Sigmoid colon (tissue), 7 donors: Measurements from ENCODE around the gene ABCA2. TPM values are rescaled to one million over a fixed set of nuclear protein-coding genes. Genes with fewer than 3 reads are reported as not detected.

Experiments
- DNase-seq: peaks from one replicate; pipeline ENCODE4 v3.0.0-alpha.2; 2019
- H3K27ac ChIP-seq, 4 donors: fragments of 200-600 bp; sonication (generic); one replicate each; pipeline ENCODE4 v1.5.1; 2016 to 2019; ENCODE audit warnings: mild to moderate bottlenecking in 1 of 4
- H3K27me3 ChIP-seq, 3 donors: fragments of 200-600 bp; sonication (generic); one replicate each; pipeline ENCODE4 v1.5.1; 2019; ENCODE audit warnings: mild to moderate bottlenecking in 1 of 3
- H3K36me3 ChIP-seq, 4 donors: fragments of 200-600 bp; sonication (generic); one replicate each; pipeline ENCODE4 v1.5.1; 2016 to 2019
- H3K4me1 ChIP-seq, 4 donors: fragments of 200-600 bp; sonication (generic); one replicate each; pipeline ENCODE4 v1.5.1; 2017 to 2019
- H3K4me3 ChIP-seq, 4 donors: fragments of 200-600 bp; sonication (generic); one replicate each; pipeline ENCODE4 v1.5.1; 2017 to 2019; ENCODE audit warnings: mild to moderate bottlenecking in 2 of 4, moderate library complexity in 1 of 4
- H3K9me3 ChIP-seq, 4 donors: fragments of 200-600 bp in 3 of 4; sonication (generic) in 3 of 4; one replicate each; pipeline versions ENCODE4 v1.5.1 to v1.6.1; 2013 to 2019
- EP300 ChIP-seq, 4 donors: sonication (generic); formaldehyde crosslinking; IDR thresholded peaks; one replicate each; pipeline ENCODE4 v1.6.1; 2017; ENCODE audit warnings: antibody characterized with exemption in 4 of 4
- POLR2A ChIP-seq, 2 donors: fragments of 450-650 bp; IDR thresholded peaks; one replicate each; pipeline ENCODE4 v1.6.1; 2016; ENCODE audit warnings: antibody characterized with exemption in 2 of 2, mild to moderate bottlenecking in 2 of 2, moderate library complexity in 2 of 2
- POLR2AphosphoS5 ChIP-seq, 4 donors: sonication (generic); formaldehyde crosslinking; IDR thresholded peaks; one replicate each; pipeline ENCODE4 v1.6.1; 2017; ENCODE audit warnings: antibody characterized with exemption in 4 of 4
- WGBS, 2 donors: extraction: QIAGEN DNeasy Blood & Tissue Kit; methylation state at CpG; one replicate each; pipeline ENCODE4 v1.1.7; 2013; 5-methylcytosine and 5-hydroxymethylcytosine counted together
- intact Hi-C: fragments of 100-400 bp; cut with DNase I; formaldehyde crosslinking; loops from one replicate; pipeline ENCODE4 v1.15.1; 2023
- polyA plus RNA-seq, 3 donors: library from polyadenylated mRNA; stranded (reverse); fragments of 200-250 nt; gene quantifications; one replicate each; pipeline ENCODE4 v1.2.3, GENCODE V29; 2013
- total RNA-seq, 4 donors: library from RNA; depleted of rRNA; stranded (reverse); fragments of >200 nt; gene quantifications; one replicate each; pipeline ENCODE4 v1.1.0, GENCODE V29; 2016
- TF ChIP-seq, protein P1 (sequence below), 4 experiments: fragments of 450-650 bp in 3 of 4; fragments of 200-600 bp in 1 of 4; IDR thresholded peaks; one replicate each; pipeline ENCODE4 v1.5.1; 2016 to 2019; ENCODE audit warnings: antibody characterized with exemption in 4 of 4, mild to moderate bottlenecking in 3 of 4, moderate library complexity in 2 of 4
- donor health status: healthy with polysubstance abuse.
- donor health status: Bipolar disorder and iron deficiency.
- donor health status: healthy.

ABCA2 gene
- total and polyA plus RNA-seq, 7 donors, result 6.0 to 28.6 (median 12.5) TPM

DNA sequence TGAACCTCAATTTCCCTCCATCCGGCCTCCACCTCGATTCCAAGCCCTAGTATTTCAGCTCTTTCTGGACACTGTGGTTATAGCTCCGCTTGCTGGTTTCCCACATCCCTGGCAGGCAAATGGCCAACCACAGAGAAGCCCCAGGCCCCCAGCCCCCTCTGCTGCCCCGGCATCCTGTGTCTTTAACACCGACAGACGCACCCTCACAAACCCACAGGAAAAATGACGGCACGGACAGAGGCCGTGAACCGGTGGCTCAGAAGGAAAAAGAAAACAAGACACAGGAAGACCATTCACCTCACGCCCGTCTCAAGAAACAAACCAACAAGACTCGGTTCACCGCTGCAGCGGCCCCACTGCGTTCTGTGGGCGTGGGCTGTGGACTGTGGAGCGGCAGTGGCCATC is 30.2 kb downstream of the ABCA2 start:
- WGBS, 2 donors, result 50 to 58% methylated on average over 18 of the region's 18 CpGs
- H3K4me1 ChIP-seq, result peaks cover 0 to 30% (median 28%) of the 10 kb centered on the region in 4 donors
- H3K27ac ChIP-seq, result no peak overlapping the region
- intact Hi-C loops, result loop anchor here (2.0 kb wide), 1 partner anchor 29 kb away; no protein-coding TSS in a partner anchor
- peaks cover 0 to 5% (median 3%) of the 10 kb centered on the region in 4 donors for H3K36me3 ChIP-seq
- no peak overlapping the region for H3K4me3 ChIP-seq
- H3K9me3 ChIP-seq, result no peaks in the 10 kb centered on the region
- peaks cover 26 to 58% (median 44%) of the 10 kb centered on the region in 3 donors for H3K27me3 ChIP-seq
- no peak for DNase-seq
- TF ChIP-seq, protein P1, sequence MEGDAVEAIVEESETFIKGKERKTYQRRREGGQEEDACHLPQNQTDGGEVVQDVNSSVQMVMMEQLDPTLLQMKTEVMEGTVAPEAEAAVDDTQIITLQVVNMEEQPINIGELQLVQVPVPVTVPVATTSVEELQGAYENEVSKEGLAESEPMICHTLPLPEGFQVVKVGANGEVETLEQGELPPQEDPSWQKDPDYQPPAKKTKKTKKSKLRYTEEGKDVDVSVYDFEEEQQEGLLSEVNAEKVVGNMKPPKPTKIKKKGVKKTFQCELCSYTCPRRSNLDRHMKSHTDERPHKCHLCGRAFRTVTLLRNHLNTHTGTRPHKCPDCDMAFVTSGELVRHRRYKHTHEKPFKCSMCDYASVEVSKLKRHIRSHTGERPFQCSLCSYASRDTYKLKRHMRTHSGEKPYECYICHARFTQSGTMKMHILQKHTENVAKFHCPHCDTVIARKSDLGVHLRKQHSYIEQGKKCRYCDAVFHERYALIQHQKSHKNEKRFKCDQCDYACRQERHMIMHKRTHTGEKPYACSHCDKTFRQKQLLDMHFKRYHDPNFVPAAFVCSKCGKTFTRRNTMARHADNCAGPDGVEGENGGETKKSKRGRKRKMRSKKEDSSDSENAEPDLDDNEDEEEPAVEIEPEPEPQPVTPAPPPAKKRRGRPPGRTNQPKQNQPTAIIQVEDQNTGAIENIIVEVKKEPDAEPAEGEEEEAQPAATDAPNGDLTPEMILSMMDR (IDR thresholded peaks at IDR 0.05), result no peak

DNA sequence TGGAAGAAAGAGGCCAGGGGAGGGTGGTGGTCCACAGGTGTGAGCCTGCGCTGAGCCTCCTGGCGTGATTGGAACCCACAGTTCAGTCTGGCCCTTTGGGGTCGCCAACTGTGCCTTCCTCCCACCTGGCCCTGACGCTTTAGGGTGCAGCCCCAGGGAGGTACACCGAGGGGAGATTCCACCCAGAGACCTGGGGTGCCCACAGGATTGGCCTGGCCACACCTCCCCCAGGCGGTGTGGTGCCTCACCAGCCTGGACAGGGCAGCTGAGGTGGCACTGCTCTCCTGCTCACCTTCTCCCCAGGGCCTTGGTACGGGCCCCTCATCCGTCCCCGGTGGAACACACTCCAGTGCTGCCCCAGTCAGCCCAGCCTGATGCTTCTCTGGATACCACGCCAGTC is 30.7 kb downstream of the ABCA2 start:
- Histone ChIP-seq H3K9me3 (no peaks in the 10 kb centered on the region), H3K27me3 (peaks cover 26 to 58% (median 44%) of the 10 kb centered on the region in 3 donors), H3K4me1 (peaks cover 0 to 34% (median 32%) of the 10 kb centered on the region in 4 donors), H3K4me3 (no peak overlapping the region), H3K27ac (no peak overlapping the region), H3K36me3 (peaks cover 0 to 5% (median 3%) of the 10 kb centered on the region in 4 donors)
- TF ChIP-seq, protein P1 (IDR thresholded peaks at IDR 0.05), result no peak
- no peak for TF ChIP-seq POLR2AphosphoS5 (IDR thresholded peaks at IDR 0.05)
- no peak for TF ChIP-seq POLR2A (IDR thresholded peaks at IDR 0.05)
- TF ChIP-seq EP300 (IDR thresholded peaks at IDR 0.05), result no peak
- 48 to 69% methylated on average over 10 of the region's 10 CpGs for WGBS, 2 donors
- DNase-seq, result no peak
- intact Hi-C loops, result loop anchor here (2.0 kb wide), 1 partner anchor 29 kb away; no protein-coding TSS in a partner anchor

DNA sequence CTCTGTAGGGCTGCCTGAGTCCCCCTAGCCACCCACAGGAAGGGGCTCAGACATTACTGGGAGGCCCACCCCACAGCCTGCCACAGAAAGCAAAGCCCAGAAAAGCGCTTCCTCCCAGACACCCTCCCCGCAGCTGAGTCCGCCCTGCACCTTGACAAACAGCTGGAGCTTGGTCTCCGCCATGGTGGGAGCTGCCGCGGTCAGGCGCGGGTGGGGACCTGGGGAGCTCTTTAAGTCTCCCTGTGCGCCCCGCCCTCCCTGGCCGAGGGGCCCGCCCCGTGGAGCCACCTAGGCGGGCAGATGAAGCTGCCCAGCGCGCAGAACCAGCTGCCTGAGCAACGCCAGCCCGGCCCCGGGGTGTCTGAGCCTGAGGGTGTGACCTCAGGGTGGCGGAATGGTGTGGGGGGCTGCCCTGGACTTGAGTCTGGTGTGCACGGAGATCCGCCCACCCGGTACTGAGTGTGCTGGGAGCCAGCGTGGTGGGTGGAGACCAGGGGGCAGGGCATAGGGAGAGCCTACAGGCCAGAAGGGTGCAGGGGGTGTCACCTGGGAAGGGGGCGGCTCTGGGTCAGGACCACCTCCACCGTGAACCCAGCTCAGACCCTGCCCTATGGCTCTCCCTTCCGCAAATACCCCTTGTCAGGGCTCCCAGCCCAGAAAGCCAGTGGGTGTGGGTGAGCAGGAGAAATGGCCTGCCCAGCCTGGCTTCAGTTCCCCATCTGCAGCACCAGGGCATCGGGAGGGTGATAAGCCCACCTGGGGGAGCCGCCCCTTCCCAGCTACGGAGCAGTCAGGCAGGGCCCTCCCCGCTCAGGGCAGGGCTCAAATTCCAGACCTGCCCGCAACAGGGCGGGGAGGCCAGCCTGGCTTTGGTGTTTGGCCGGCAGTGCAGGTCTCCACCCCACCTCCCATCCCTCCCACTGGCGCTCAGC is 31.4 kb downstream of the ABCA2 start, which contains the start of gene CLIC3:
CLIC3 (minus strand) TSS at position 208 of the 932 bp plus-strand sequence; CDS start at position 183, 25 bp downstream.
- TF ChIP-seq, protein P1 (IDR thresholded peaks at IDR 0.05), result no peak
- TF ChIP-seq POLR2AphosphoS5 (IDR thresholded peaks at IDR 0.05), result no peak
- no peak for TF ChIP-seq EP300 (IDR thresholded peaks at IDR 0.05)
- TF ChIP-seq POLR2A (IDR thresholded peaks at IDR 0.05), result no peak
- no peak for DNase-seq
- Histone ChIP-seq H3K4me3 (no peak within 1 kb of the TSS), H3K27me3 (peaks cover 26 to 58% (median 44%) of the 10 kb centered on the region in 3 donors), H3K9me3 (no peaks in the 10 kb centered on the region), H3K4me1 (peaks cover 0 to 37% (median 33%) of the 10 kb centered on the region in 4 donors), H3K36me3 (peaks cover 0 to 5% (median 3%) of the 10 kb centered on the region in 4 donors), H3K27ac (no peak within 1 kb of the TSS)
- intact Hi-C loops, result loop anchor here (2.0 kb wide), 1 partner anchor 30 kb away; no protein-coding TSS in a partner anchor
- WGBS, 2 donors, result 7 to 16% methylated on average over 35 of the region's 35 CpGs

DNA sequence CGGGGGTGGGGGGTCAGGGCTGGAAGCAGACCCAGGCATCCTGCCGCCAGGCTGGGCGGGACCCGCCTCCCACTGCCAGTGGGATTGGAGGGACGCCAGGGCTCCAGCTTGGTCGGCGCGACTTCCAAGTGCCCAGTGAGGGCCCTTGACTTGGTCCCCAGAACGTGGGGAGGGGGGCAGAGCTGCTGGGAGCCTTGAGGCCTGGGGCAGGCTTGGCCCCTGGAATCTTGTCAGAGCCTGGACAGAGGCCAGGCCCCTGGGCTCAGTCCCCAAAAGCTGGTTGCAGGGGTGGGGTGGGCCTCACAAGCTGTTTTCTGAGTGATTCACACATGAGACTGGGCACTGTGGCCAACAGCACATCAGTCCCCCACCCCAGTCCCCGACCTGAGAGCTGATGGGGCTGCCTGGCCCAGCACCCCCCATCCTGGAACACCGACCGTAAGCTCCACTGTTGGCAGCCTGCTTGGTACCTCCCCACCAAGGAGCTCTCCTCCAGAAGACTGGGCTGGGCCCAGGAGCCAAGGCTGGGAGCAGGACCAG is 32.2 kb downstream of the ABCA2 start:
- no peak for TF ChIP-seq EP300 (IDR thresholded peaks at IDR 0.05)
- no peak for TF ChIP-seq POLR2A (IDR thresholded peaks at IDR 0.05)
- TF ChIP-seq, protein P1 (IDR thresholded peaks at IDR 0.05), result no peak
- TF ChIP-seq POLR2AphosphoS5 (IDR thresholded peaks at IDR 0.05), result no peak
- Histone ChIP-seq H3K9me3 (peaks cover 0 to under 1% (median 0%) of the 10 kb centered on the region in 4 donors), H3K4me3 (no peak overlapping the region), H3K27ac (no peak overlapping the region), H3K4me1 (peaks cover 0 to 42% (median 35%) of the 10 kb centered on the region in 4 donors), H3K36me3 (peaks cover 0 to 5% (median 3%) of the 10 kb centered on the region in 4 donors), H3K27me3 (peaks cover 26 to 58% (median 44%) of the 10 kb centered on the region in 3 donors)
- intact Hi-C loops, result loop anchor here (2.0 kb wide), 1 partner anchor 31 kb away; no protein-coding TSS in a partner anchor
- no peak for DNase-seq
- WGBS, 2 donors, result 20 to 46% methylated on average over 12 of the region's 12 CpGs
